MM.1S (cell line): ENCODE data around the gene RINL.

Source experiments
- DNase-seq: peaks from one replicate; pipeline ENCODE4 v3.0.0-alpha.2; 2015
- H2AFZ ChIP-seq: fragments of 300-600 bp; sonication (generic); 2 replicates; pipeline ENCODE4 v1.6.0; 2016; ENCODE audit warnings: antibody characterized with exemption, low read length
- H3F3A ChIP-seq: fragments of 300-600 bp; sonication (generic); 2 replicates; pipeline ENCODE4 v1.6.1; 2016; ENCODE audit warnings: mild to moderate bottlenecking, antibody characterized with exemption, low read length, moderate library complexity, mixed read lengths; ENCODE audit not compliant: insufficient read depth
- H3K27ac ChIP-seq: fragments of 300-600 bp; sonication (generic); 2 replicates; pipeline ENCODE4 v1.5.1; 2016; ENCODE audit warnings: mild to moderate bottlenecking, low read length
- H3K27me3 ChIP-seq: fragments of 300-600 bp; sonication (generic); replicated peaks from 2 replicates; pipeline ENCODE4 v1.6.0; 2016; ENCODE audit warnings: low read length; ENCODE audit not compliant: insufficient read depth
- H3K36me3 ChIP-seq: fragments of 300-600 bp; sonication (generic); replicated peaks from 2 replicates; pipeline ENCODE4 v1.6.1; 2016; ENCODE audit warnings: mild to moderate bottlenecking, low read length, mixed read lengths; ENCODE audit not compliant: insufficient read depth
- H3K4me1 ChIP-seq: fragments of 300-600 bp; sonication (generic); 2 replicates; pipeline ENCODE4 v1.6.1; 2016; ENCODE audit warnings: low read length, mixed read lengths
- H3K4me2 ChIP-seq: fragments of 300-600 bp; sonication (generic); 2 replicates; pipeline ENCODE4 v1.6.0; 2016; ENCODE audit warnings: low read depth, low read length
- H3K4me3 ChIP-seq: fragments of 300-600 bp; sonication (generic); 2 replicates; pipeline ENCODE4 v1.5.1; 2016; ENCODE audit warnings: low read length, mixed read lengths
- H3K79me2 ChIP-seq: fragments of 300-600 bp; sonication (generic); 2 replicates; pipeline ENCODE4 v1.6.1; 2016; ENCODE audit warnings: mixed run types, low read length, mixed read lengths
- H3K9ac ChIP-seq: fragments of 300-600 bp; sonication (generic); 2 replicates; pipeline ENCODE4 v1.6.1; 2016; ENCODE audit warnings: low read length, mixed read lengths
- H3K9me2 ChIP-seq: fragments of 300-600 bp; sonication (generic); replicated peaks from 2 replicates; pipeline ENCODE4 v1.6.1; 2016; ENCODE audit warnings: mild to moderate bottlenecking, low read length, mixed read lengths; ENCODE audit not compliant: insufficient read depth
- H3K9me3 ChIP-seq: fragments of 300-600 bp; sonication (generic); replicated peaks from 2 replicates; pipeline ENCODE4 v1.6.1; 2016; ENCODE audit warnings: mild to moderate bottlenecking, low read length, mixed read lengths; ENCODE audit not compliant: insufficient read depth
- H4K20me1 ChIP-seq: fragments of 300-600 bp; sonication (generic); 2 replicates; pipeline ENCODE4 v1.6.1; 2016; ENCODE audit warnings: mild to moderate bottlenecking, low read length, moderate library complexity, mixed read lengths; ENCODE audit not compliant: insufficient read depth
- CTCF ChIP-seq: fragments of 300-600 bp; sonication (generic); IDR thresholded peaks from 2 replicates; pipeline ENCODE4 v1.5.1; 2016; ENCODE audit warnings: antibody characterized with exemption, low read length, mixed read lengths
- EZH2 ChIP-seq: fragments of 300-600 bp; sonication (generic); optimal IDR thresholded peaks from 2 replicates; pipeline ENCODE3; 2017; ENCODE audit warnings: low read depth, mild to moderate bottlenecking, antibody characterized with exemption, low read length, mixed read lengths
- EZH2phosphoT487 ChIP-seq: fragments of 300-600 bp; sonication (generic); IDR thresholded peaks from 2 replicates; pipeline ENCODE4 v1.6.1; 2018; ENCODE audit warnings: antibody characterized with exemption, low read length

The RINL gene

GRCh38 chr19:38842439-38843174 is 35.5 kb downstream of the RINL start:
- Histone ChIP-seq H3K27me3 (no peaks in the 10 kb centered on the region), H2AFZ (no peak overlapping the region), H3K36me3 (peaks cover 62% of the 10 kb centered on the region), H3K4me2 (no peak overlapping the region), H3K79me2 (peaks cover 68% of the 10 kb centered on the region), H3K4me3 (no peak overlapping the region), H3K27ac (no peak overlapping the region), H3K9me3 (no peaks in the 10 kb centered on the region), H3K4me1 (no peaks in the 10 kb centered on the region), H3F3A (peaks cover 33% of the 10 kb centered on the region), H3K9ac (no peak overlapping the region), H3K9me2 (no peaks in the 10 kb centered on the region), H4K20me1 (peaks cover 13% of the 10 kb centered on the region)
- TF ChIP-seq EZH2 (no peak), CTCF (no peak), EZH2phosphoT487 (no peak)
- DNase-seq, result no peak

DNA sequence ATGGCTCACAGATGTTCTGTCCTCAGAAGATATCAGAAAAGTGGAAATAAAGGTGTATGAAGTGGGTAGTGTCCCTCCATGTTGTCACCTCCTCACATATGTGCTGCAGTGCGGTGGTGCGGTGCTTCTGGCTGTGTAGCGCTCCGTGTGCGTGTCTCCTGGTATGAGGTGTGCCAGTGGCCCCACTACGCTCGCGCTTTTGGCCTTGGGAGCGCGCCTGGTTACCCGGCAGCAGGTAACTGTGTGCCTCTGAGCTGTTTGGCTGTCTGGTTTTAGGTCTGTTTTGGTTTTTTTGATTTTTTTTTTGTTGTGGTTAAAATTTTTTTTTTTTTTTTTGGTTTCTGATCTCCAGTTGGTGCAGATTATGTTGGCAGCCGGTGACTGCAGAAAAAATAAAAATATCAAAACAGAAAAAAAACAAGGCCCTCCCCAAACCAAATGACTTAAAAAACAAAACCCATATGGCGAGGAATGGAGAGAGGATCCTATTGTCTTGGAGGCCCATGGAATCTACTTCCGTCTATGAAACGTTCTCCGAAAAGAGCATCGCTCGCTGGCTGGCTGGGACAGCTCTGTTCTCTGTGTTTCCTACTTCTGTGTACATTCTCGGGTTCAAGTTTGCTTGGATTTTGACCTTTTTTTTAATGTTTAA is 36.2 kb downstream of the RINL start:
- H4K20me1 ChIP-seq, result peaks cover 13% of the 10 kb centered on the region
- no peak for DNase-seq
- no peaks in the 10 kb centered on the region for H3K9me3 ChIP-seq
- H3K79me2 ChIP-seq, result peaks cover 61% of the 10 kb centered on the region
- no peak overlapping the region for H3K4me3 ChIP-seq
- no peaks in the 10 kb centered on the region for H3K4me1 ChIP-seq
- no peak overlapping the region for H3K4me2 ChIP-seq
- no peak overlapping the region for H3K27ac ChIP-seq
- H3K9me2 ChIP-seq, result no peaks in the 10 kb centered on the region
- no peak overlapping the region for H2AFZ ChIP-seq
- H3F3A ChIP-seq, result peaks cover 39% of the 10 kb centered on the region
- H3K36me3 ChIP-seq, result peaks cover 60% of the 10 kb centered on the region
- no peaks in the 10 kb centered on the region for H3K27me3 ChIP-seq
- no peak for TF ChIP-seq EZH2
- TF ChIP-seq CTCF, result no peak
- no peak for TF ChIP-seq EZH2phosphoT487
- H3K9ac ChIP-seq, result no peak overlapping the region

DNA sequence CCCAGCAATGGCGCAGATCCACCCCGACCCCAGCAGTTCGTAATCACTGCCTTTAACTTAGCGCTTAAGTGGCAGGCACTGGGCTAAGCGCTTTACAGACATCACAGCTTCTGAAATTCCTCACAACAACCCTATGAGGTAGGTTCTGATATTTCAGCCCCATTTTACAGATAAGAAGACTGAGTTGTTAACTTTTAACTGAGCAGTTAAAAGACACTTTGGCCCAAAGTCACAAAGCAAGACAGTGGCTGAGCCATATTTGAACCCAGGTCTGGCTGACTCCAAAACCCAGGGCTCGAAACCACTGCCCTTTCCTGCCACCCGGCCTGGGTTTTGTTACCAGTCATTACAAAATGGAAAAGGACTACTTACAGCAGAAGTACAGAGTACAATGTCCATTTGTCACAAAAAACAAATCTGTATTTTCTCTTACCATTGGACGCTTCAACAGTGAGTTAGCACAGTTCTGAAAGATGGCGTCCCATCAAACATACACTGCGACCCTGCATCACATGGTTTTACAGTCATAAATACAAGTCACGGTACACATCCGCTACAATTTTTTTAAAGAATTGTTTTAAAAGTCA is 36.8 kb downstream of the RINL start:
- Histone ChIP-seq H3K4me2 (no peak overlapping the region), H3K4me3 (no peak overlapping the region), H3K4me1 (no peaks in the 10 kb centered on the region), H3K36me3 (peaks cover 57% of the 10 kb centered on the region), H3F3A (peaks cover 42% of the 10 kb centered on the region), H3K27me3 (no peaks in the 10 kb centered on the region), H3K79me2 (peaks cover 54% of the 10 kb centered on the region), H3K9ac (no peak overlapping the region), H4K20me1 (peaks cover 13% of the 10 kb centered on the region; the same call in 1 of the 2 replicates), H3K9me2 (no peaks in the 10 kb centered on the region), H3K27ac (no peak overlapping the region), H3K9me3 (no peaks in the 10 kb centered on the region), H2AFZ (no peak overlapping the region)
- DNase-seq, result no peak
- TF ChIP-seq EZH2phosphoT487, result no peak
- TF ChIP-seq EZH2, result no peak
- no peak for TF ChIP-seq CTCF
